ENCODE data around the gene KLK6. TPM values are rescaled to one million over a fixed set of nuclear protein-coding genes. Genes with fewer than 3 reads are reported as not detected.
A peak's percentile ranks its signal among the peaks of the same experiment; 100 is the strongest.

The KLK6 gene
- total RNA-seq, 1 donor from 2014 or later: not detected

GRCh38 chr19:50912102-50912599 lies 57.2 kb downstream of the KLK6 start:
- no peak for DNase-seq (ENCODE audit: low read depth in 2 of 2)

DNA sequence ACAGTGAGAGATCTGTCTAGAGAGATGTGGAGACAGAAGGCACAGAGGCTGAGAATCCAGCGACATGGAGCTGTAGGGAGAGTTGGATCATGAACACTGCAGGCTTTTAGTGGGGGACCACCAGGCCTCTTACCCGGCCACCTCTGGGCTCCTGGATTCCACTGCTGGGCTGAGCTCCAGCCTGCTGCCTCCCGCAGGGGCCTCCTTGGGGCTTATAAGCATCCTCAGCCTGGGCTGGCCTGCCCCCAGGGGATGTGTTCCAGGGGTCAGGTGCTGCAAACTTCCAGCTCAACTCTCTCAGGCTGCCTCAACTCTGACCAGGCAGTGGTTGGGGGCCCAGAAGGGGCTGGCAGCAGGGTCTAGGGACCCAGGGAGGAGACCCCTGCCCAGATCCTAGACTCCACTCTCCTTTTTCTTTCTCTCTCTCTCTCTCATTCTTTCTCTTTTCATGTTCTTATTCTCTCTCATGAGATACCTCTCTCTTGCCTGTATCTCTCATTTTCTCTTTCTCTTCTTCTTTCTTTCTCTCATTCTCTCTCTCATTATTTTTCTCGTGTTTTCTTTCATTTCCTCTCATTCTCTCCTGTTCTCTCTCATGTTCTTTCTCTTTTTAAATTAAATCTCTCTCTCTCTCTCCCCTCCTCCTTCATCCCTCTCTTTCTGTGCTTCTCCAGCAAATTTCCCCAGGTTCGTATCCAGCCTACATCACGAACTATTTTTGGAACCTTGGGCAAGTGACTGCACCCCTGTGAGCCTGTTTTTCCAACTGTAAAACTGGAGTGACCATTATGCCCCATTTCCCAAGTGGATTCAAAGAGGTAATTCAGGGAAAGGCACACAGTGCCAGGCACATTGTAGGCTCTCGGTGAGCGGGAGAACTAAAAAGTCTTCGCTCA lies 57.9 kb downstream of the KLK6 start, which contains the start of gene KLK4:
TSS of gene KLK4 (minus strand) at position 190 of the 896 bp plus-strand sequence. CDS start 657 bp downstream, outside the sequence.
- DNase-seq (ENCODE audit: low read depth in 2 of 2): no peak

GRCh38 chr19:50910722-50911121 lies 58.7 kb downstream of the KLK6 start:
- no peak for DNase-seq (ENCODE audit: low read depth in 2 of 2)

DNA sequence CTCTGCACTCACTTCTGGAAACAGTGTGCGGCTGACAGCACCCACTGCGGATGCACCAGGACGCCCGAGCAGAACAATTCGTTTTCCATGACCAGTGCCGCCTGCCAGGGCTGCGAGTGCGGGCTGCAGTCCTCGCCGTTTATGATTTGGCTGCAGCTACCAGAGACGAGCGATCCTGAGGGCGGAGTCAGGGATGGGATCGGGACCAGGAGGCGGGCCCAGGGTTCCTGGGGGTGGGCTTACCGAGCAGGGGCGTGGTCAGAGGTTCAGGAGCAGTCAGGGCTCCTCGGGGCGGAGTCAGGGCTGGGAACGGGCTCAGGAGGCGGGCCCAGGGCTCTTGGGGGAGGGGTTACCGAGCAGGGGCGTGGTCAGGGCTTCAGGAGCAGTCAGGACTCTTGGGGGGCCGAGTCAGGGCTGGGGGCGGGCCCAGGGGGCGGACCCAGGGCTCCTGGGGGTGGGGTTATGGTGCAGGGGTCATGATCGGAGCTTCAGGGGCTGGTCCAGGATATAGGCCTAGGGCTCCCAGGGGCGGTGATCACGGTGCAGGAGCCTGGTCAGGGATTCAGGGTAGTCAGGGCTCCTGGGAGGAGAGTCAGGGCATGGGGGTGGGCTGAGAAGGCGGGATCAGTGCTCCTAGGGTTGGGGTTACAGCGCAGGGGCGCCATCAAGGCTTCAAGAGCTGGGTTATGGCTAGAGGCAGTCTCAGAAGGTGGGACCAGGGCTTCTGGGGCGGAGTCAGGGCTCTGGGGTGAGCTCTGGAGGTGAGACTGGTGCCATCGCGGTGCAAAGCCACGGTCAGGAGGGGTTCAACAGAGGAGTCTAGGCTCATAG lies 59.9 kb downstream of the KLK6 start:
- DNase-seq (ENCODE audit: low read depth in 2 of 2): peak; percentile 61 to 67

Other genes starting within 250 kb of the KLK6 start
- gene SHANK1, start 249.8 kb downstream of the KLK6 start, total RNA-seq: 0.22 TPM in 1 of 2 replicates, not detected in the other
- 0.40 and 2.6 TPM in 2 replicates for gene CLEC11A, start 246.2 kb downstream of the KLK6 start, total RNA-seq
- gene GPR32, start 199.1 kb downstream of the KLK6 start, total RNA-seq: not detected in 2 replicates
- gene ACP4, start 179.2 kb downstream of the KLK6 start, total RNA-seq: not detected in 2 replicates
- gene KLK1, start 145.8 kb downstream of the KLK6 start, total RNA-seq: not detected in 2 replicates
- not detected in 2 replicates for gene KLK15, start 136.0 kb downstream of the KLK6 start, total RNA-seq
- gene KLK3, start 114.7 kb downstream of the KLK6 start, total RNA-seq: not detected in 2 replicates
- not detected in 2 replicates for gene KLK2, start 96.2 kb downstream of the KLK6 start, total RNA-seq
- not detected in 2 replicates for gene KLK4, start 58.2 kb downstream of the KLK6 start, total RNA-seq
- not detected in 2 replicates for gene KLK5, start 16.6 kb downstream of the KLK6 start, total RNA-seq
- not detected in 2 replicates for gene KLK7, start 14.3 kb upstream of the KLK6 start, total RNA-seq
- not detected in 2 replicates for gene KLK8, start 32.0 kb upstream of the KLK6 start, total RNA-seq
- gene KLK10, start 50.1 kb upstream of the KLK6 start, total RNA-seq: under 0.01 TPM in 1 of 2 replicates, not detected in the other
- gene KLK11, start 57.0 kb upstream of the KLK6 start, total RNA-seq: not detected in 2 replicates
- not detected in 2 replicates for gene KLK12, start 65.4 kb upstream of the KLK6 start, total RNA-seq
- gene KLK13, start 95.5 kb upstream of the KLK6 start, total RNA-seq: not detected in 2 replicates
- not detected in 2 replicates for gene KLK14, start 113.3 kb upstream of the KLK6 start, total RNA-seq
- 4.1 and 7.3 TPM in 2 replicates for gene CTU1, start 138.8 kb upstream of the KLK6 start, total RNA-seq
- gene SIGLEC9, start 155.3 kb upstream of the KLK6 start, total RNA-seq: 0.20 and 0.22 TPM in 2 replicates
- not detected in 2 replicates for gene SIGLEC7, start 172.7 kb upstream of the KLK6 start, total RNA-seq

Data from lung microvascular endothelial cell (primary cell).